D721Med (cell line): ENCODE measurements around the gene GASK1B.

ENCODE experiments used
- DNase-seq: peaks from one replicate; pipeline ENCODE4 v3.0.0; 2011; ENCODE audit warnings: low spot score; ENCODE audit not compliant: insufficient read length
- FAIRE-seq: peaks from 2 replicates; lab custom pipeline; 2011; peaks lifted over from hg19 to GRCh38; lab: Jason Lieb, UNC
- CTCF ChIP-seq: IDR thresholded peaks from 2 replicates; pipeline ENCODE4 v1.5.1; 2012; ENCODE audit warnings: mild to moderate bottlenecking, control low read depth; ENCODE audit not compliant: insufficient read depth; ENCODE audit errors: missing control alignments

GASK1B gene

GRCh38 chr4:158201322-158201721, 28.5 kb upstream of the GASK1B start:
- FAIRE-seq (no peak), DNase-seq (no peak)
- TF ChIP-seq CTCF = no peak

DNA sequence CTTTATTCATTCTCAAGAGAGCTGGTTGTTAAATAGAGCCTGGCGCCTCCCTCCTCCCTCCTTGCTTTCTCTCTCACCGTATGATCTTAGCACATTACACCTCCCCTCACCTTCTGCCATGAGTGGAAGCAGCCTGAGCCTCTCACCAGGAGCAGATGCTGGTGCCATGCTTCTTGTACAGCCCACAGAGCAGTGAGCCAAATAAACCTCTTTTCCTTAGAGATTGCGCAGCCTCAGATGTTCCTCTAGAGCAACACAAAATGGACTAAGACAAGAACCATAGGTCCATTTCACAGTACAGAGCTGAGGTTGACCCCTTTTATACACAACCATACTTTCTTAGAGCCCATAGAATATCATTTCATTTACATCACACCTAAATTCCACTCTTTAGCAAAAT, 27.4 kb upstream of the GASK1B start:
- no peak for TF ChIP-seq CTCF
- no peak for DNase-seq
- no peak for FAIRE-seq

GRCh38 chr4:158197194-158197776, 24.5 kb upstream of the GASK1B start:
- TF ChIP-seq CTCF = no peak
- FAIRE-seq (no peak), DNase-seq (no peak)

DNA sequence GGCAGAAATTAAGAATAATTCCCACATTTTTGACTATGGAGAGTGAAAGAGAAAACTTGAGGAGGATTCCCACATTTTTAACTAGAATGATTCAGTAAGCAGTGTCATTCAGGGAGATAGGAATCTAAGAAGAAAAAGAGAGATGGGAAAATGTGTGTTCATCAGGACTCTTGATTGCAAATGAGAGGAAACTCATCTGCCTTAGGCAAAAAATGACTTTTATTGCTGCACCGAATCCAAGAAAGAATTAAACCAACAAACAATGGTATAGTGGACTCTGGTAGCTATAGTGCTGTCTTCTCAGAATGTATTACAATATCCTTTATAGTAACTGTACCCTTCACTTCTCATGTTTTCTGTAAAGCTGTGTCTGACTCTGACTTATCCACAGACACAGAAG, 22.5 kb upstream of the GASK1B start:
- no peak for TF ChIP-seq CTCF
- FAIRE-seq = no peak
- no peak for DNase-seq

- FAIRE-seq (peak; percentile 74), DNase-seq (no peak)
- peak; percentile 43 for TF ChIP-seq CTCF
These were observed 20.4 kb upstream of the GASK1B start for GRCh38 chr4:158193171-158193749.

GRCh38 chr4:158192439-158193158, 19.8 kb upstream of the GASK1B start:
- no peak for DNase-seq
- FAIRE-seq = no peak
- TF ChIP-seq CTCF = no peak

DNA sequence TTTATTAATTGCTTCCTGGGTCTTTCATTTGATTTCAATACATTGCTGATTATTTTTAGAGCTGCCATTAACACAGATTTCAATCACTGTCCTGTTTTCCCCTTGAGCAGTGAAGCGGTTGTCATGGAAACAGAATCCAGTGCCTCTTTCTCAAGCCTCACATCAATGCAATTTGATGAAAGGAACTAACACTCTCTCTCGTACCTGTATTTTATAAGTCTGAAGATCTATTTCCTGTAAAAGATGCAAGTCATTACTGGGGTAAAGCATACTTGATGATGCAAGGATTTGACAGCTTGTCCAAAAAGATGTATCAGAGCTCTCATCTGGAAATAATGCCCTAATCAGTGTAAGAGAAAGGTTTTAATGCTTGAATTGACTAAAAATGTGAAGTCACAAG, 17.9 kb upstream of the GASK1B start:
- DNase-seq (no peak), FAIRE-seq (no peak)
- no peak for TF ChIP-seq CTCF
